GM19099 (cell line): ENCODE results near the gene STPG3.
A peak's percentile ranks its signal among the peaks of the same experiment; 100 is the strongest.

Source experiments
- POLR2A ChIP-seq: IDR thresholded peaks from 3 replicates; pipeline ENCODE4 v1.6.1; 2011; ENCODE audit warnings: low read depth; ENCODE audit not compliant: insufficient read length; ENCODE audit errors: extremely low read depth

The STPG3 gene

GRCh38 chr9:137294091-137294680 is 43.1 kb downstream of the STPG3 start:
- TF ChIP-seq POLR2A: no peak

GRCh38 chr9:137294681-137295237 is 43.7 kb downstream of the STPG3 start:
- TF ChIP-seq POLR2A: no peak

GRCh38 chr9:137295238-137295811 is 44.2 kb downstream of the STPG3 start:
- TF ChIP-seq POLR2A: no peak

DNA sequence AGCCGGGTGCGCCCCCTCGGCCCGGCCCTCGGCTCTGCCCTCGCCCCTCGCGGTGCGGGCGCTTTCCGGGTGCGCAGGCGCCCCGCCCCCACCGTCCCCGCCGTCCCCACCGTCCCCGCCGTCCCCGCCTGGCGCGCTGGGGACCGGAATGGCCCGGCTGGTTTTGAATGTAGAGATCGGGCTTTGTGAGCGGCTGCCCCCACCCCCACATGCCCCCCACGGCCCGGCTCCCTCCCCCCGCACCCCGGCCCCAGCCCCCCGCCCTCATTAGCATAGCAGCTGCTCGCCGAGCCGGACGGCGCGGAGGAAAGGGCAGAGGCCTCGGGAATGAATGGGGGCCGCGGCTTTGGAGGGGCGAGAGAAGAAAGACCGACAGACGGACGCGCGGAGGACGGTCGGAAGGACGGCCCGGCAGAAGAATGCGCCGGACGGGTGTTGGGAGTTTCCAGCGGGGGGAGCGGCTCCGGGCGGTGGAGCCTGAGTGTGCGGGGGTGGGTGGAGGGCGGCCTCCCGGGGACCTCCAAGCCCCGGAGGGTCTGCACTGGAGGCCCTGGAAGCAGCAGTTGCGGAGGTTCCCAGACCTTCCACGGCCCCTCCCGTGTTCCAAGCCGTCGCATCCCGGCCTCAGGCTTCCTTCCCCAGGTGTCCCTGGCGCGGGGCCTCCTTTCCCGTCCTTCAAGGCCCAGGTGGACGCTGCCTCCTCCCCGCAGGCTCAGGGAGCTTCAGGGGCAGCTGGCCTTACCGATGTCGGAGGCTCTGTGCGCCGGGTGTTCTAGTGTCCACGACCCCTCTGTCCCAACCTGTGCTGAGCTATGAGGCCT is 45.0 kb downstream of the STPG3 start:
- no peak for TF ChIP-seq POLR2A

DNA sequence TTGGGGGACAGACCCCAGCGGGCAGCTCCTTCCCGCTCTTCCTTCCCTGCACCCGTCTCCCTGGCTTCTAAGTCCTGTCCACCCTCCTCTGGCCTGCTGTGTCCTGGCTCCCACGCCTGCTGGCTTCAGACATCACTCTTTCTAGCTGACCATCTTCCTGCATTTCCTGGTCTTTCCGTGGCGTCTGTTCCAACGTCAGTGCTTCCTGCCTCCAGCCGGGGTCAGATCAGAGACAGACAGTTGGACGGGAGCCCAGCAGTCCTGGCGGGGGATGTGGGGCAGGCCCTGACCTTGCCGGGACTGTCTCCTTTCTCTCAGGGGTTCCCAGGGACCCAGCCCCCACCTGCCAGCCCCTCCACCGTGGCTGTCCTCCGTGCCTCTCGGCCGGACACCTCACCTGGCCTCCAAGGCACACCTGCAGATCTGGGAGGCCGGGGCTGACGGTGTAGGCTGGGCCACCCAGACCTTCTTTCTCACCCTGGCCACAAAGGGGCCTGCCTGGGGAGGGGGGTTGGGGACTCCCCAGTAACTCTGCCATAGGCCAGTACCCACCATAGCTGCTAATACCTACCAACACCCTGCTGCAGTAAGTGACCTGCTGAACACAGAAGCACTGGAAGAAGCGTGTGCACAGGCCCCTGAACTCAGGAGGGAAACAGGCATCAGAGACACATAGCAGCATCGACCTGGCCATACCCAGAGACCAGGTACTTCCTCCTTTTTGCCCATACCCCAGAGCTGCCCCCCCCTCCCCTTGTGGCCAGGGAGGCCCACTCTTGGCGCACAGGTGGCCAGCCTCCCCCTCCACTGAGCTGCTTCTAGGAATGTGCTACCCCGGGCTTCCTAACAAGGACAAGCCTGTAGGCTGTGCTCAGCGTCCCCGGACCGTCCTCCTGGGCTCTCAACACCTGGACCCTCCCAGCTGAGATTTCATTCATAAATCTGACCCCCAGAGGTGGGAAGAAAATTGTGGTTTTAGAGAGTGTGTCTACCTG is 45.9 kb downstream of the STPG3 start:
- TF ChIP-seq POLR2A: no peak

- no peak for TF ChIP-seq POLR2A
Observed at GRCh38 chr9:137297966-137298365, 46.9 kb downstream of the STPG3 start.

- no peak for TF ChIP-seq POLR2A
Observed at GRCh38 chr9:137298401-137299202, 47.5 kb downstream of the STPG3 start.

DNA sequence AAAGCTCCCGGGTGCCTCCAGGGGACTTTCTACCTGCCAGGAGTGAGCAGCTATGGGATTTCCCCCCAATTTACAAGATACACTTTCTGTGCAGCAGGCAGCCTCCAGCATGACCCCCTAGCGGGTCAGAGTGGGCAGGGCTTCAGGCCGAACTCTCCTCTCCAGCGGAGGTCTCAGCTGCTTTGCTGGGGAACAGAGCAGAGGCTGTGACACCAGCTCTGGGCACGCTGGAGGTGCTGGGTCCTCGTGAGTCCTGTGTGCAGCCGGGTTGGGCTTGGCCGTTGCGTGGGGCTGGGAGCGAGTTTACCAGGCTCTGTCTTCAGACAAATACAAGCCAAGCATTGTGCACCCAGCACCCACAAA is 48.1 kb downstream of the STPG3 start:
- TF ChIP-seq POLR2A: no peak

DNA sequence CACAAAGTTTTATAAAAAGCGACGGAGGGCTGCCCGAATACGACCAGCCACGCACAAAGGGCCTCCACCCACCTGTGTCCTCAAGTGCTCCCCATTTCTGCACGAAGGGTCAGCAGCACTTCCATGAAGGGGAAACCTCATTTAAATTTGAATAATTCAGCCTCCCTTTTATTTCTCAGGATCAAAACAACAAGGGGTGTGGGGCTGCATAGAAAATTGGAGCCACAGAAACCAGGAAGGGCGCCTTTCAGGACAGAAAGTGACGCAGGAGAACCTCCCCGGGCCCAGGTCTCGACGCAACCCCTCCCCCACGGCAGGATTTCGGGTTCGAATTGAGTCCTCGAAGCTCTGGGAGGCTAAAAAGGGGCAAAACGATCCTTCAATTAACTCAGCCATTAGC is 48.9 kb downstream of the STPG3 start:
- TF ChIP-seq POLR2A: no peak

DNA sequence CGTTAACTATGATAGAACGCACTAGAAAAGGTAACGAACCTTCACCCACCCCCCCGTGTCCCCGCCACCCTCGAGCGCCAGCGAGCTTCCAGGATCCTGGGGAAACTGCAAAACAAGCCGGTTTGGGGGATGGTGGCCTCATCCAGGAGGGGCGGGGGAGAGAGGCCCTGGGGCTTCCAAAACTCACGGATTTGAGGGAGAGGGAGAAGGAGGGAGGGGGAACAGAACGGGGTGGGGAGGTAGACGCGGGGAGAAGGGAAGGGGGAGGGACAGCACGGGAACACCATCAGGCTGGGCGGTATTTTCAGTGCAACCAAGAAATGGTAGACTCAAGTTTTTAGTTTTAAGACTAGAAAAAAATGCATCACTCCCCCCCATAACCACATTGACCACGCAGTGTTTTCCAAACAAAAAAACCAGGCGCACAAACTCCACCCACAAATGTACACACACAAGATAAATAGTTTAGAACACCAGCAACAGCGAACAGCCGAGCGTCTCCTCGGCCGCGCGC is 49.5 kb downstream of the STPG3 start:
- no peak for TF ChIP-seq POLR2A

DNA sequence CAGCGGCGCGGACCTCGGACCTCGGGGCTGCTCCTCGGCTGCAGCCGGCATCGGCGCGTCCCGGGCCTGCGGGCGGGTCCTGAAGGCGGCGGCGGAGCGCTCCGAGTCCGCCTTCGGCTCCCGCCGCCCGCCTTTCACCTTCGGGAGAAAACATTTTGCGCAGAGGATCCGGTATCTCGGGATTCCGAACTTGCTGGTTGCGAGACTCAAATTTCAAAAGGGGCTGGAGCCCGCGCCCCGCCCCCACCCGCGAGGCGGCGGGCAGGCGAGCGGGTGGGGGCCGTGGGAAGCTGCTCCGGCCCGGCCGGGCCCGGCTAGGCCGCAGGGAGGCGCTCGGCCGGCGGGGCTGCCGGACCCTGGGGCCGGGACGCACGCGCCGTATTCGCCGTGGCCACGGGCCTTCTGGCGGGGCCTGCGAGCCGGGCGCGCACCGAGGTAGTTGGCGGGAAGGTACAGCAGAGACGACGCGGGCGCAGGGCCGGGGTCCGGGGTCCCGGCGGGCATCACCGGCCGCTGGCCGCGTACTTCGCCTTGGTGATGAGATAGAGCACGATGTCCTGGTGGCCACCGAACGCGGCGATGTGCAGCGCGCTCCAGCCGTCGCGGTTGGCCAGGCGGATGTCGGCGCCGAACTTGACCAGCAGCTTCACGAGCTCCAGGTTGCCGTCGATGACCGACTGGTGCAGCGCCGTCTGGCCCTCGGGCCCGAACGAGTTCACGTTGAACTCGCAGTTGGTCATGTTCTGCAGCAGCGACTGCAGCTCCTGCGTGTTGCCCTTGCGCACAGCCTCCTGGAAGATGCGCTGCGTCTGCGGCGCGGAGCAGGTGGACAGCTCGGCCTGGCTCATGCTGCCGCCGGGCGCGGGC is 50.2 kb downstream of the STPG3 start:
- no peak for TF ChIP-seq POLR2A

- TF ChIP-seq POLR2A: peak; percentile 85
Observed at GRCh38 chr9:137302118-137302448, 51.0 kb downstream of the STPG3 start, which contains the start of gene NRARP. NRARP (minus strand) TSS chr9:137302271; CDS start chr9:137301928, 343 bp downstream.

- no peak for TF ChIP-seq POLR2A
Observed at GRCh38 chr9:137302449-137303150, 51.5 kb downstream of the STPG3 start.
